ENCODE results near the gene CD300LF. TPM values are rescaled to one million over a fixed set of nuclear protein-coding genes. Genes with fewer than 3 reads are reported as not detected.

CD300LF gene
- total RNA-seq, 1 experiment from 2014 or later: not detected

- ChIA-PET RAD21 (ENCODE audit: low non-redundant PET in 1 of 2, low total read pairs in 2 of 2, uncharacterized antibody in 2 of 2, unreplicated experiment in 2 of 2) (no interaction called here), CTCF (no interaction called here), POLR2A (no interaction called here)
- Histone ChIP-seq H3K4me1 (ENCODE audit: control insufficient read depth in 1 of 2, insufficient read depth in 2 of 2, low read length in 2 of 2) (peaks cover 0 to 3% of the 10 kb centered on the region in 2 experiments; a peak in 1 of 4 replicates), H2AFZ (ENCODE audit: low read depth, low read length, poor library complexity, severe bottlenecking) (no peak overlapping the region), H3K4me2 (ENCODE audit: low read length) (no peak overlapping the region), H3K36me3 (ENCODE audit: control insufficient read depth in 1 of 2, insufficient read depth in 2 of 2, low read length in 2 of 2) (no peaks in the 10 kb centered on the region), H3K79me2 (ENCODE audit: insufficient read depth, low read length) (no peaks in the 10 kb centered on the region), H3K4me3 (replicated peaks in 1 of 2; ENCODE audit: low read depth in 1 of 2, low read length in 2 of 2) (no peak overlapping the region), H3K9ac (ENCODE audit: low read length) (no peak overlapping the region), H3K9me3 (ENCODE audit: control insufficient read depth in 1 of 2, insufficient read depth in 1 of 2, low read depth in 1 of 2, low read length in 2 of 2) (no peaks in the 10 kb centered on the region), H3K27ac (ENCODE audit: low read depth, low read length) (no peak overlapping the region), H3K9me2 (ENCODE audit: insufficient read depth) (no peaks in the 10 kb centered on the region), H4K20me1 (ENCODE audit: insufficient read depth) (no peaks in the 10 kb centered on the region), H3K27me3 (ENCODE audit: insufficient read depth, low read length) (0 out of 2 replicates have a peak, but pooled peaks cover 6% of the 10 kb centered on the region)
- TF ChIP-seq SRF (IDR thresholded peaks at IDR 0.05; ENCODE audit: low read depth) (no peak), FOSL1 (IDR thresholded peaks at IDR 0.05; ENCODE audit: low read depth) (no peak), SP1 (IDR thresholded peaks at IDR 0.05; ENCODE audit: low read depth) (no peak), TCF7L2 (IDR thresholded peaks at IDR 0.05; ENCODE audit: borderline replicate concordance, extremely low read depth, insufficient read depth, insufficient read length) (no peak), YY1 (IDR thresholded peaks at IDR 0.05; ENCODE audit: extremely low read depth, insufficient replicate concordance, low read depth, low read length) (no peak), POLR2AphosphoS5 (IDR thresholded peaks at IDR 0.05; ENCODE audit: low read depth, low read length) (no peak), EZH2 (IDR thresholded peaks at IDR 0.05) (no peak), RAD21 (IDR thresholded peaks at IDR 0.05; ENCODE audit: low read depth) (no peak)
- TF ChIP-seq, protein P1, sequence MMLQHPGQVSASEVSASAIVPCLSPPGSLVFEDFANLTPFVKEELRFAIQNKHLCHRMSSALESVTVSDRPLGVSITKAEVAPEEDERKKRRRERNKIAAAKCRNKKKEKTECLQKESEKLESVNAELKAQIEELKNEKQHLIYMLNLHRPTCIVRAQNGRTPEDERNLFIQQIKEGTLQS (IDR thresholded peaks at IDR 0.05): no peak
- ATAC-seq (no peak), DNase-seq (ENCODE audit: low read depth, low spot score) (no peak)
- BruUV-seq (replicated peaks): no TSS peak
- intact Hi-C loops (cut with micrococcal nuclease): no loop called here
Measured at GRCh38 chr17:74711058-74711824, 1.5 kb downstream of the CD300LF start.

DNA sequence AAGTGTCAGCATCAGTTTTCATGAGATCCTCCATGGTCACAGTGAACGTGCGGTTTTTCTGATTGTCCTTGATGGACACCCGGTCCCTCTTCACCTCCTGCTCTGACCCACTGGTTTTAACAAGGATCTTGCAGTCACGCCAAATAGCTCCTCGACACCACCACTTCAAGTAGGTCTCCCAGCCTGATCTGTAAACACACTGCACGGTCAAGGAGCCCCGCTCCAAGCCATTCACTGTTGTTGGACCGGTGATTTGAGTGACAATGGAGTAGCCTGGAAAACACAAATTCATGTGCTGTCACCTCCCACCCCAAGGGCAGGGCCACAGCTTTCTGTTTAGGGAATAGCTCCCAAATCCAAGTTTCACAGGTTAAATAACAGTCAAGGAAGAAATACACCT, 8.2 kb downstream of the CD300LF start:
- Histone ChIP-seq H3K36me3 (ENCODE audit: control insufficient read depth in 1 of 2, insufficient read depth in 2 of 2, low read length in 2 of 2) (no peaks in the 10 kb centered on the region), H3K4me2 (ENCODE audit: low read length) (no peak overlapping the region), H2AFZ (ENCODE audit: low read depth, low read length, poor library complexity, severe bottlenecking) (no peak overlapping the region), H3K4me1 (ENCODE audit: control insufficient read depth in 1 of 2, insufficient read depth in 2 of 2, low read length in 2 of 2) (no peaks in the 10 kb centered on the region), H4K20me1 (ENCODE audit: insufficient read depth) (no peaks in the 10 kb centered on the region), H3K9me2 (ENCODE audit: insufficient read depth) (no peaks in the 10 kb centered on the region), H3K27me3 (ENCODE audit: insufficient read depth, low read length) (peaks cover 9% of the 10 kb centered on the region; the same call in 1 of the 2 replicates), H3K4me3 (replicated peaks in 1 of 2; ENCODE audit: low read depth in 1 of 2, low read length in 2 of 2) (no peak overlapping the region), H3K9ac (ENCODE audit: low read length) (no peak overlapping the region), H3K9me3 (ENCODE audit: control insufficient read depth in 1 of 2, insufficient read depth in 1 of 2, low read depth in 1 of 2, low read length in 2 of 2) (no peaks in the 10 kb centered on the region), H3K79me2 (ENCODE audit: insufficient read depth, low read length) (no peaks in the 10 kb centered on the region), H3K27ac (ENCODE audit: low read depth, low read length) (no peak overlapping the region)
- RAD21 ChIA-PET (ENCODE audit: low non-redundant PET in 1 of 2, low total read pairs in 2 of 2, uncharacterized antibody in 2 of 2, unreplicated experiment in 2 of 2): no interaction called here
- DNase-seq (ENCODE audit: low read depth, low spot score) (no peak), ATAC-seq (no peak)
- POLR2A ChIA-PET: no interaction called here
- intact Hi-C loops (cut with micrococcal nuclease): no loop called here
- TF ChIP-seq EGR1 (IDR thresholded peaks at IDR 0.05; ENCODE audit: low read depth) (no peak), POLR2AphosphoS5 (IDR thresholded peaks at IDR 0.05; ENCODE audit: low read depth, low read length) (no peak), MAX (IDR thresholded peaks at IDR 0.05) (no peak), EZH2phosphoT487 (IDR thresholded peaks at IDR 0.05; ENCODE audit: borderline replicate concordance) (no peak), FOSL1 (IDR thresholded peaks at IDR 0.05; ENCODE audit: low read depth) (no peak), POLR2A (IDR thresholded peaks at IDR 0.05; ENCODE audit: borderline replicate concordance, extremely low read depth, insufficient read depth, insufficient read length) (no peak), CEBPB (IDR thresholded peaks at IDR 0.05; ENCODE audit: low read depth) (no peak)
- TF ChIP-seq, protein P1 (IDR thresholded peaks at IDR 0.05): no peak
- CTCF ChIA-PET: no interaction called here
- BruUV-seq (replicated peaks): no TSS peak
